ENCODE data around the gene ATP5F1D.
A peak's percentile ranks its signal among the peaks of the same experiment; 100 is the strongest.

Gene ATP5F1D

DNA sequence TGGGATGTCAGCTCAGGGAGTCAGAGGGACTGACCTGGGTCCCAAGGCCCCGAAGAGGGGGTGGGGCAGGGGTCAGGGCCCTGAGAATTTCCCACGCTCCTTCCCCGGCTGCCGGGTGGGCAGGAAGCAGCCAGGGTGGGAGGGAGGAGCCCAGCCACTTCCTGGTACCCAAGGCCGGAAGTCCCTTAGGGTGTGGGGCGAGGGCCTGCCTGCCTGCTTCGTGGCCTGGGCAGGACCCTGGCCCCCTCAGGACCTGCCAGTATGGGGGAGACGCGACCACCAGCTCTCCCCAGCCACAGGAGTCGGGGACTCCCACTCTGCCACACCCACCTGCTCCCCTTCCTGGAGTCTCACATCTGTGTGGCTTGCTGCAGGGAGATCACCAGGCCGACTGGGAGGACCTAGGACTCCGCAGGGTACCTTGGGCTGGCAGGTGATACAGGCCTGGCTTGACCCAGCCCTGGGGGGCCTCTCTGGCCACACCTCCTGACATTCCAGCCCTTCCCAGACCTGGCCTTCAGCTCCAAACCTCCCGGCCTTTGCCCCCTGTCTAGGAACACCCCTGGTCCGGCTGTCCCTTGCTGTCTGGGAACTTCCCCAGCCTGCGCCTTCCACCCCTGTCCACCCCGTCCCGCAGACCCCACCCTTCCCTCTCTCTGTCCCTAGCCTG, 17.8 kb downstream of the ATP5F1D start:
- no peak for DNase-seq (ENCODE audit: low read depth)

- DNase-seq (ENCODE audit: low read depth) = no peak
Observed at GRCh38 chr19:1259876-1260748, 18.6 kb downstream of the ATP5F1D start.

- DNase-seq (ENCODE audit: low read depth) = peak; percentile 97
Observed at GRCh38 chr19:1260749-1261537, 19.4 kb downstream of the ATP5F1D start.

DNA sequence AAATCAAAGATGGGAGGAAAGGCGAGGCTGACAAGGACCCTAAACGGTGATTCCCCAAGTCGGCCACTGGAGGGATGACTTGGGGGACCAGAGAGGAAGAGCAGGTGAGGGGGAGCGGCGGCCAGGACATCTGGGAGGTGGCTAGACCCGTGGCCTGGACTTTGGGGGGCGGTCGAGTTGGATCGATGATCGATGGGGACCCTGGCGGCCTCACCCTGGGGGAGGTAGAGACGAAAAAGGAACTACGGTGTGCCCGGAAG, 19.9 kb downstream of the ATP5F1D start:
- no peak for DNase-seq (ENCODE audit: low read depth)

GRCh38 chr19:1261798-1262622, 20.5 kb downstream of the ATP5F1D start:
- DNase-seq (ENCODE audit: low read depth) = no peak

DNA sequence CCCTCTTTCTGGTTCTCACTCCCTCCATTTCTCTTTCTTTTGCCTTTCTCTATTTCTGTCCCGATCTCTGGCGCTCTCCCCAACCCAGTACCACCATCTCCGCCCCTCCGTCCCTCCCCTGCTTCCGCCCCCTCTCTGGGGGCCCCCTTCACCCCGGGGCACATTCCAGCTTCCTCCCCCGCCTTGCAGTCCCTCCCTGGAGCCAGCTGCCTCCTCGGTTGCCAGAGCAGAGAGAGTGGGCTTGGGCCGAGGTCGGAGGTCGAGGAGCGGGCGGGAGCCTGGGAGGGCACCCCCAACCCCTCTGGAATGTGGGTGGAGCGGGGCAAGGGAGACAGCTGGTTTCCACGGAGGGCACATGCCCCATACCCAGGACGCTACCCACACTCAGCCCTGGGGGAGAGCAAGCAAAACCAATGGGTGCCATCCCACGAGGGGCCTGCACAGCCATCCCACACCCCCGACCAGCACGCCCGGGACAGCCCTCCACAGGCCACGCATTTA, 21.1 kb downstream of the ATP5F1D start:
- no peak for DNase-seq (ENCODE audit: low read depth)

GRCh38 chr19:1263188-1263587, 21.6 kb downstream of the ATP5F1D start:
- DNase-seq (ENCODE audit: low read depth) = no peak

- DNase-seq (ENCODE audit: low read depth) = no peak
Observed at GRCh38 chr19:1264801-1265614, 23.5 kb downstream of the ATP5F1D start.

DNA sequence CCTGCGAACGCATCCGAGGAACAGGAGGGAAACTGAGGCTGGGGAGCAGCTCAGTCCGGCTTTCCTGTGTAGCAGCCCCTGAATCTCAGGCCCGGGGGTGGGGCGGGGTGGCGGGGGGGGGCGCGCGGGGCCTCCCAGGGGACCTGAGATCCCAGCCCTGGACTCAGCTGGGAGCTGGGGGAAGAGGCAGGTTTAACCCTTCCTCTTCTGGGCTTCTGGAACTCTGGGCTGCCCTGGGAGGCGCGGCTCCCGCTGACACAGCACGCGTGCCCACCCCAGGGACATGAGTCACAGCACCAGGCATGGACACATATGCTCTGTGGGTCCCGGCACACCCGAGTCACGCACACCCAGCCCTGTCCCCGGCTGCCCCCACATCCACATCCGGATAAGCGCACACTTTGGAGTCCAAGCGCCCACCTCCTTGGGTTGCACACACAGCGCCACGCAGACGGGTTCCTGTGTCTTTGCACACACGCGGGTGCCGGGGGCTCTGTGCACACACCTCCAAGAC, 24.1 kb downstream of the ATP5F1D start:
- DNase-seq (ENCODE audit: low read depth) = no peak

DNA sequence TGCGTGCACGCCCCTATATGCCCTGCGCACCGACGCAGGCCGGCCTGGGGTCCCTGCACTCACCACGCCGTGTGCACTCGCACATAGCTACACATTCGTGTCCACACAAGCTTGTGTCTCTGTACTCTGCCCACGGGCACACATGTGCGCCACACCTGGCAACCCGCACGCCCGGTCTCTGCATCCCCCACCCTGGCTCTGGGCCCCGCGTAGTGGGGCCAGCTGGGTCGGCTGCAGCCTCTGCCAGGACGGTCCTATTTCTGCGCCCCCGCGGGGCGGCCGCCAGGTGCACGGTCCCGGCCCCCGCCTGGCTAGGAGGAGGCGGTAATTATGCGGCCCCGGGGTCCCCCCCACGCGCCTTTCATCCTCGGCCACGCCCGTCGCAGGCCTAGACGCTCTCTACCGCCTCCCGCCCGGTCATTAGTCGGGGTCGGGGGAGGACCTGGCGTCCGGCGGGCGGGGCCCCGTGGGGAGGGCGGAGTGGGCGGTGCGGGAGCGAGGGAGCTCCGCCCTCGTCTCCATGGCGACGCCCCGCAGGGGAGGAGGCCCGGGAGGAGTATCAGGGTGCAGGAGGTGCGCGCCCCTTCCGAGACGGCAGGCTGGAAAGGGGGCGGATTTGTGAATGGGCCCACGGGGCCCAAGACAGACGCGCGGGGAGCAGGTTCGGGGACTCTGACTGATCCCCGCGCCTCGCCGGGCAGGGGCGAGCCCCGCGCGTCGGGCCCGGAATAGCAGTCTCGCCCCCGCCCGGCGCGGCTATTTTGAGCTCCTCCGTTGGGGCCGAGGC, 24.8 kb downstream of the ATP5F1D start:
- peak; percentile 74 for DNase-seq (ENCODE audit: low read depth)

GRCh38 chr19:1266916-1267476, 25.4 kb downstream of the ATP5F1D start:
- no peak for DNase-seq (ENCODE audit: low read depth)

- peak; percentile 55 for DNase-seq (ENCODE audit: low read depth)
Observed at GRCh38 chr19:1267477-1268225, 26.1 kb downstream of the ATP5F1D start.

GRCh38 chr19:1268226-1269064, 26.9 kb downstream of the ATP5F1D start:
- DNase-seq (ENCODE audit: low read depth) = no peak

DNA sequence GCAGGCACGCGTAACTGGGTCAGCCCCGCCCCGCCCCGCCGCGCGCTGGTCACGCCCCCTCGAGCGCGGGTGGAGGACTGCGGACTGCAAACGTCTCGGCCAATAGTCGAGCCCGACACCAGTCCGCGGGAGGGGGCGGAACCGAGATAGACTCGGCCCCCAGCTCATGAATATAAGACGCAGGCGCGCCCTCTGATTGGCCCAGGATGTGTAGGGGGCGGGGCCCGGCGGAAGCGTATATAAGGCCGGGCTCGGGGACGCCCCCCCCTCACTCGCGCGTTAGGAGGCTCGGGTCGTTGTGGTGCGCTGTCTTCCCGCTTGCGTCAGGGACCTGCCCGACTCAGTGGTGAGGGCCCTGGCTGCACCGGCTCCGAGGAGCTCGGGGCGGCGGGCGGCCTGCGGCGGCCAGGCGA, 27.5 kb downstream of the ATP5F1D start, which contains the start of gene CIRBP:
CIRBP (plus strand) TSS at position 268 of the 413 bp plus-strand sequence. CDS start 1,602 bp downstream, outside the sequence.
- peak; percentile 99 for DNase-seq (ENCODE audit: low read depth)

DNA sequence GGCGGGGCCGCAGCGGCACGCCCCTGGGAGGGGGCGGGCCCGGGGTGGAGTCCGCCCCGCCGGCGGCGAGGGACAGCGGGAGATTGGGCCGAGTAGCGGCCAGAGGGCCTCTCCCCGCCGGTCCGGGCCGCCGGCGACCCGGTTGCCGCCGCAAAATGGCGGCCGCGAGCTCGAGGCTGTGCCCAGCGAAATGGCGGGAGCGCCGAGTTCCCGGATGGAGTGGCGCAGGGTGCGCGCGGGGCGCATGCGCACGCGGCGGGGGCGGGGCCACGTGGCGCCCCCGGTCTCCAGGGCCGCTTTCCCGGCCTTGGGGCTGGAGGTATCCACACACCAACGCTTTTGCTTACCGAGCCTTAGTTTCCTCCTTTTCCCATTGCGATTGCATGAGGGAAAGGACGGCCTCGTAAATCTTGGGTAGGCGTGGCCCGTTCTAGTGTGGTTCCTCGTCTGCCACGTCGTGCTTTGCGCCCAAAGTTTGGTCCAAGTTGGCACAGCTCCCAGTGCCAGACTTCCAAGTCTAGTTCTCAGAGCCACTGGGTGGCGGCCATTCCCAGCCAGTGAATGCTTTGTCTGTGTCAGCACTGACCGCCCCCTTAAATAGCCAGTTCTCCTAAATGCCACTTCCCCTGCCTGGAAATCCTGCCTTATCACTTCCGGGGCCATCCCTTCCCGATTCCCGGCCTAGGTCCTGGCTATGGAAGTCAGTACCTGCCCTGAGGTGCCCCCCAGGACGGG, 28.1 kb downstream of the ATP5F1D start:
- DNase-seq (ENCODE audit: low read depth) = peak; percentile 80

- DNase-seq (ENCODE audit: low read depth) = no peak
Observed at GRCh38 chr19:1270213-1270853, 28.8 kb downstream of the ATP5F1D start.
